Mammary microvascular endothelial cell (primary cell): ENCODE results near the gene HTR3B. TPM values are rescaled to one million over a fixed set of nuclear protein-coding genes. Genes with fewer than 3 reads are reported as not detected.

Experiments used
- total RNA-seq: library from RNA; depleted of rRNA; stranded (reverse); fragments of >200 nt; gene quantifications from 2 replicates; pipeline ENCODE4 v1.2.3, GENCODE V29; 2015

Gene HTR3B, protein sequence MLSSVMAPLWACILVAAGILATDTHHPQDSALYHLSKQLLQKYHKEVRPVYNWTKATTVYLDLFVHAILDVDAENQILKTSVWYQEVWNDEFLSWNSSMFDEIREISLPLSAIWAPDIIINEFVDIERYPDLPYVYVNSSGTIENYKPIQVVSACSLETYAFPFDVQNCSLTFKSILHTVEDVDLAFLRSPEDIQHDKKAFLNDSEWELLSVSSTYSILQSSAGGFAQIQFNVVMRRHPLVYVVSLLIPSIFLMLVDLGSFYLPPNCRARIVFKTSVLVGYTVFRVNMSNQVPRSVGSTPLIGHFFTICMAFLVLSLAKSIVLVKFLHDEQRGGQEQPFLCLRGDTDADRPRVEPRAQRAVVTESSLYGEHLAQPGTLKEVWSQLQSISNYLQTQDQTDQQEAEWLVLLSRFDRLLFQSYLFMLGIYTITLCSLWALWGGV
- total RNA-seq, result not detected in 2 replicates

DNA sequence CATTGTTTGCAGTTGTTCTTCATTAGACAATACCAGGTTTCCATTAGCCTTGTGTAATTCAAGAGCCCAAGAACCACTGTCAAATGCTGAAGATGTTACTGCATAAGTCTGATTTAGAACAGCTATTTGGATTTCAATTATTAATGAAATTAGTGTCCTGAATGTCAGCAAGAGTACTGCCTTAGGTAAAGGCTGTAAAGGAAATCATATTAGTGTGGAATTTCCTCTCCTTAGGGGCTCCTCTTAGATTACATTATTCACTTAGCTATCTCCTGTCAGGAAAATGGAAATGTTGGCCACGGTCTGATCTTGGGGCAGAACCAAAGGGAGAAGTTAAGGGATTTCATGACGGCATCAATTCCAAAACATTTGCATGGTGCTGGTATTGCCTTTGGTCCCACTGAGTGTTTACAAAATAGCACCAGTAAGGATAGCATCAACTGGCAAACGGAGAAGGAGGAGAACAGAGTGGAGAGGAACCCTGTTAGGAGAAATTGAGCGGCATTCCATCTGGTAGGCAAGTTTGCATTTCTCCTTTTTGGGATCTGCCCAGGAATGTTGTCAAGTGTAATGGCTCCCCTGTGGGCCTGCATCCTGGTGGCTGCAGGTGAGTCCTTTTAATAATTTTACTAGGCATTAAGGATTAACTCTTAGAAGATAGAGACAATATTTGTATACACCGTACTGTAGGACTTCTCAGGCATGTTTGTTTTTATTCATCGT is at the start of gene HTR3B:
HTR3B (plus strand) TSS at position 418 of the 723 bp plus-strand sequence; CDS start at position 556, 138 bp downstream.

DNA sequence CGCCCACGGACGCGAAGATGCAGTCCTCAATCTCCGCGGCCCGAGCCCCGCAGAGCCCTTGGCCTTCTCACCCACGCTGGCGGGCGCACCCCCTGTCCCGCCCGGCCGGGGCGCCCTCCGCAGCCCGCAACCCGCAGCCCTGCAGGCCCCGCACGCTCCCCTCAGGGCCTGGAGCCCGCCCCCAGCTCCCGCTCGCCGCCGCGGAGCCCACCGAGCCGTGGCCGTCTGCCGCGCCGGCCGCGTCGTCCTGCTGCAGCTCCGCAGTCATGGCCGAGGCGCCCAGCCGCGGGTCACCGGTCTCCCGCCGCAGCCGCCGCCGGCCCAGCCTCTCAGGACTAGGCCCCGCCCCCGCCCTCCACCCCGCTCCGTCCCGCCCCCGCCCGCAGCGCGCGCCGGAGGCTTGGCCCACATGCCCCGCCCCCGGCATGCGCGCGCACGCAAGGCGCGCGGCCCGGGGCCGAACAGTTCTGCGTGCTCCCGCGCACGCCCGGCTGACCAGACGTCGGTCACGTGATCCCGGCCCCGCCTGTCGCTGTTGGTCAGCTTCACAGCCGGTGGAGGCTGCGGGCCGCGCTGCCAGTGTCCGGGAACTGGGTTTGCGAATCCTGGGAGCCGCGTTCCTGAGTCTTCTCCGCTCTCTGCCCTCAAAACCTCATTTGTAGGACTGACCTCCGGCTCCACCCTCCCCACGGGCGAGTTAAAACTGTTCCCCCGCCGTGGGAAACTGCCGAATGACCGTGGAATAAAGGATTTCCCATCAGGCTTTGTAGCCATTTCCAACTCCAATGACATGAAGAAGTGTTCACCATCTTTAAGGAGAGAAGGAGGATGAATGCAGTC is 29.1 kb upstream of the HTR3B start, which contains the start of gene USP28:
USP28 (minus strand) TSS at position 339 of the 840 bp plus-strand sequence; CDS start at position 268, 71 bp downstream.

DNA sequence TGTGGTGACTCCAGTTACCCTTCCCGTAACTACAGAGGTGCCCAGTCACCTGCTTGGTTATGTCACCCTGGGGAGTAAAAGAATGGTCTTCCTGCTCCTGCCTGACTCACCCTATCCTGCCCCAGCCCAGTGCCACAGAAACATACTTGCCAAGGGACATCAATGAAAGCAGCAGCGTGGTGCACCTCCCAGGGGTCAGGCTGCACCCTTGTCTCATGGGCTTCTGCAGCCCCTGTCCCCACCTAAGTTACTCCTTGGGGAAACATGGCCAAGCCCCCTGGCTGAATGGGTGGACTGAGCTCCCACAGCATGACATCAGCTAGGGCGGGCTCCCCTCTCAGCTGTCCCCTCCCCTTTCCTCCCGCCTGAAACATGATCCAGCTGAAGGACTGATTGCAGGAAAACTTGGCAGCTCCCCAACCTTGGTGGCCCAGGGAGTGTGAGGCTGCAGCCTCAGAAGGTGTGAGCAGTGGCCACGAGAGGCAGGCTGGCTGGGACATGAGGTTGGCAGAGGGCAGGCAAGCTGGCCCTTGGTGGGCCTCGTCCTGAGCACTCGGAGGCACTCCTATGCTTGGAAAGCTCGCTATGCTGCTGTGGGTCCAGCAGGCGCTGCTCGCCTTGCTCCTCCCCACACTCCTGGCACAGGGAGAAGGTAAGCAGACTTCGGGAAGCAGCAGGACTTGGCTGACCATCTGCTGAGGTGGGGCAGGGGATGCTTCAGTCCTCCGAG is 70.3 kb downstream of the HTR3B start, which contains the start of gene HTR3A:
HTR3A (plus strand) TSS at position 368 of the 730 bp plus-strand sequence; CDS start at position 586, 218 bp downstream.

Other genes starting within 250 kb of the HTR3B start
- 0.10 TPM in 1 of 2 replicates, not detected in the other for gene TMPRSS5, start 198.5 kb upstream of the HTR3B start, total RNA-seq
- 22.7 and 24.5 TPM in 2 replicates for gene ZW10, start 131.1 kb upstream of the HTR3B start, total RNA-seq
- not detected in 2 replicates for gene CLDN25, start 125.0 kb upstream of the HTR3B start, total RNA-seq
- gene USP28, start 29.2 kb upstream of the HTR3B start, total RNA-seq, result 18.7 and 19.5 TPM in 2 replicates
- gene HTR3A, start 70.3 kb downstream of the HTR3B start, total RNA-seq, result not detected in 2 replicates
- gene ZBTB16, start 154.9 kb downstream of the HTR3B start, total RNA-seq, result 6.9 and 9.3 TPM in 2 replicates